Iris pigment epithelial cell (primary cell): ENCODE measurements around the gene CDH15.

Source experiments
- DNase-seq: peaks from one replicate; pipeline ENCODE4 v3.0.0-alpha.2; 2011; ENCODE audit warnings: low read depth

The CDH15 gene

DNA sequence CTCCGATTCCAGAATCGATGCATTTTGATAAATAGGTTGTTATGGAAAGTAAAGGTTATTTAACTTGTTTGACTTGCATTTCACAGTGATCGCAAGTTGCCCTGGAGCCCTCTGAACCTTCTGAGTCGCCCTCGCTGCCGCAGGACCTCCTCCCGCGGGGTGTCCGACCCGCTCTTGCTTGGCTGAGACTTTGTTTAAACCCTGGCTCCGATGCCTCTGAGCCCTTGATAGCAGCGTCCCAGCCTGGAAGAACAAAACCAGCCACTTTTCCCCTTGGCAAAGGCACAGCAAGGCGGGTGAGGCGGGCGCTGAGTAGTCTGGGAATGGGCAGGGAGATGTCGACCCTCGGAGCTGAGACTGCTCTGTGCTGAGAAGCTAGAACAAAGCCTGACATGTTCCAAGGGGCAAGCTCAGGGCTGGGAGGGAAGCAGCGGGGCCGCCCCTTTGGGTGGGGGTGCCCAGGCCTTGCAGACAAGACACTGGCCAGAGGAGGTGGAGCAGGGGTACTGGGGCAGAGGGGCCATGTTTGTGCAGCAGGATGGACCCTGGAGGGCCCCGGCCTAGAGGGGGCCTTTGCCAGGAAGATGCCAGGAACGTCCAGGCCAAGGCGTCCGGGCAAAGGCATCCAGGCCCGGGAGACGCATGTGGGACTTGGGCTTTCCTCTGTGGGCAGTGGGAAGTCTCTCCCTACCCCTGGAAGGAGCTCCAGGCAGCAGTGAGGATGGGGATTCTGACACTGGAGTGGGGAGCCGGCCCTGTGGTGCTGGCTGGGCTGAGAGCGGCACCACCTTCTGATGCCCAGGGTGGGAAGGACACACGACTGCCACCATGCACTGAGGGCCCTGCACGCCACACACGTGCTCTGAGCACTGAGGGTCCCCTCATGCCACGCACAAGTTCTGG lies 30.3 kb upstream of the CDH15 start:
- no peak for DNase-seq

DNA sequence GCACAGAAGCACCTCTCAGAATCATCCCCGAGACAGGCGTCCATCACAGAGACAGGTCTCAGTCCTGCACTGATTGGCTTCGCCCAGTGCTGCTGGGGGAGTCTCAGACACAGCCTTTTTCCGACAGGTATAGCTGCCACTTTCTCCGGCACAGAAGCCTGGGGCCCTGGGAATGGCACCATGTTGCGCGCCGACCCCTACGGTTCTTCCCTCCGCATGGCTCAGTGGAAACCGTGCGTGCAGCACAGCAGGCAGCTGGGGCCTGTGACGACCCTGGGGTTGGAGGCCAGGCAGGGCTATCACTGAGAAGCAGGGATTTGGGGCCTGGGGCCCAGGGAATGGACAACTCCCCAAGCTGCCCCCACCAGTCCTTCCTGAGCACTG lies 29.7 kb upstream of the CDH15 start:
- DNase-seq: no peak

DNA sequence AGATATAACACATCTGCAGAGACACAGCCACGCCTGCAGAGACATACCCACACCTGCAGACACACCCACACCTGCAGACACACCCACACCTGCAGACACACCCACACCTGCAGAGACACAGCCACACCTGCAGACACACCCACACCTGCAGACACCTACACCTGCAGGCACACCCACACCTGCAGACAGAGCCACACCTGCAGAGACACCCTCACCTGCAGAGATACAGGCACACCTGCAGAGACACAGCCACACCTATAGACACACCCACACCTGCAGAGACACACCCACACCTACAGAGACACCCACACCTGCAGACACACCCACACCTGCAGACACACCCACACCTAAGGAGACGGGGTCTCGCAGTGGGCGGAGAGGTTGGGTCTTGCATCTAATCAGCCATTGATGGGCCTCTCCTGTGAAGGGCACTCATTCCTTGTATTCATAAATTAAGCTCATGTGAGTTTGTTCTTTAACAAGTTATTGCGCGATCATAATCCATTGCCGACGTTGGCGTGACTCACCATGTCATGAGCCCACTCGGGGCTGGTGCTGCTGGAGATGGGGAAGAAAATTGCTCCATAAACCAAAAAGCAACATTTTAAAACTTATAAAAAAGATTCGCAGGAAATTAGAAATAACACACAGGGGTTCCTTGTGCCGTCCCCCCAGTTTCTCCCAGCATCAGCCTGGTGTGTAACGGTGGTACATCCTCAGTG lies 28.9 kb upstream of the CDH15 start:
- no peak for DNase-seq

DNA sequence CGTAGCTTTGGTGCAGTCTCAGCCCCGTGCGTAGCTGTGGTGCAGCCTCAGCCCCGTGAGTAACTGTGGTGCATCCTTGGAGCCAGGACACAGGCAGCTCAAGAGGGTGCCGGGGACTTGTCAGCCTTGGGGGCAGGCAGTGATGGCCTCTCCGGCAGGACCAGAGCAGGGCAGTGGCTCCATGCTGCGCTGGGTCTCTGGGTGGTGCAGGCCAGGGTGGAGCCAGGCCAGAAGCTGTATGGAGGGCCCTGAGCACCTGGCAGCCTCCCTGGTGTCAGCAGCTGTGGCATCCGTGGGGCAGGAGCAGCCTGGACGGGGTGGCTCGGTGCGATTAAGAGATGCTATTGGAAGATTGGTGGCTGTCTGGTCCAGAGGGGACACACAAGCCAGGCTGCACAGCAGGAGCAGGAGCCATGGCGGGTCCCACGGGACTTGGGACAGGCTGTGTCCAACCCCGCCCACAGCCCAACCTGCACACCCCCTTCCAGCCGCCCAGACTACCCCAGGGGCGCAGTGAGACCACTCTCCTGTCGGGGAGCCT lies 28.3 kb upstream of the CDH15 start:
- no peak for DNase-seq

DNA sequence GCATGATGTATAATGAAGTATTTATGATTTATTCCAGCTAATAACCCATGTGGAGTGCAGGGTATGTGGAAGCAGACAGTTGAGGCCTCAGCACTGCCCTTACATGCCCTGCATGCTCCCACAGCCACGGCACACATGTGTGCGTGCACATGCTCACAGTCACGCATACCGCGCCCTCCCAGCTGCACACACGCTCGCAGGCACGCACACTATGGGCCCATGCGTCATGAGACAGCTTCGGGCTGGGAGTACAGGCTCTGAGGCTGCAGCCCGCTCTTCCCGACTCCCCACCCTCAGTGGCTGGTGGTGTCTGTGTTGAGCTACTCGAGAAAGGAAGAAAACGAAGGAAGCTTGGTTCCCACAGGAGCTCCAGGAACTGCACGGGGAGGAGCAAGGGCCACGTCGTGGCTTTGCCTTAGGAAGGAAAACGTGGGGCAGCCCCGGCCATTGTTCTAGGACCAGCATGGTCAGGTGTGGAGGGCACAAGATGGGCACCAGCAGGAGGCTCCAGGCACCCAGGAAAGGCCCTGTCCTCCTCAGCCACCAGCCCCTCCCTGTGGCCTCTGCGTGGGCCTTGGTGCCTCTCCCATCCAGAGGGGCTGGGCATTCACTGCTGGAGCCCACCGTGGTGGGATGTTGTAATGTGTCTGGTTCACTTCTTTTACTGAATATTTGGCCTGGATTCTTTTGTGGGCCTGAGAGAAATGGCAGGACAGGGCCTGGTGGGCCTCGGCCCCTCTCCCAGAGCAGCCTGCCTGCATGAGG lies 27.5 kb upstream of the CDH15 start:
- DNase-seq: no peak

DNA sequence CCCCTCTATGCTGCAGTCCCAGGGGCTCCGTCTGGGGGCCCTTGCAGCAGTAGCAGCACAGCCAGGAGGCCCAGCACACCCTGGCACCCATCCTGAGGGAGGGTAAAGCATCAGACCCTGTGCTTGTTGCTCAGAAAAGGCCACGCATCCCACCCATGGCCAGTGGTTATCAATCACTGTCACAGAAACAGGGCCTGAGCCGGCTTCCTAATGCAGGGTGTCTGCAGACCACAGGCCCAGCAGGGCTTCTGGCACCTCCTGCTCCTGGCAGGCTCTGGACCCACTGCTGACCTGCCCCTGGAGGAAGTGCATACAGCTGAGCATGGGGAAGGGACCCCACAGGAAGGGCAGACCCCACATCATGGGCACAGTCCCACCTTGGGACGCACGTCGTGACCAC lies 26.9 kb upstream of the CDH15 start:
- DNase-seq: no peak

DNA sequence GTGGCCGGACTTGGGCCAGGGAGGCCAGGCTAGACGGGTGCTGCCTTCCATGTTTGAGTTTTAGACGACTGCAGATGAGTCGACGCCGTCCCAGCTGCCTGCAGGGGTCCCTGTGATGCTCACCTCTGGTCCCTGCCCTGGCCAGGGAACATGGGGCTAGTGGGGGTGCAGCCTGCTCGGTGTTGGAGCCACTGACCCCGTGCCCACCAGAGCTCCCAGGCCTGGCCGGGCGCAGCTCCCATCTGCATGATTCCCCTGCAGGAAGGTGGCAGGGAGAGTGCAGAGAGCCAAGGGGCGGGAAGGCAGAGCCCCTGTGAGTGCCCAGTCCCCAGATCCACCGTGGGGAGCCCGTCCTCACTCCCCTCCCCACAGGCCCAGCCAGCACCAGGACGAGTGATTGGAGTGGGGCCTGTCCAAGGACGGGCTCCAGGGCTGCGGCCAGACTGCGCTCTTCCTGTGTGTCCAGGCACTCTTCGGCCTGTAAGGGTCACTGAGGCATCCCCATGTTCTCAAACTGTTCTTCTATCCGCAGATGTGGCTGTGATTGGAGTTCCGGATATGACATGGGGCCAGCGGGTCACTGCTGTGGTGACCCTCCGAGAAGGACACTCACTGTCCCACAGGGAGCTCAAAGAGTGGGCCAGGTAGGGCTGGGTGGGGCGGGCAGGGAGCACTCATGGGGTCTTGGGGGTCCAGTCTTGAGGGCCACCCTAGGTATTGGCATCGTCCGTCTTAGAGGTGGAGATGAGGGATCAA lies 26.0 kb upstream of the CDH15 start:
- DNase-seq: no peak

DNA sequence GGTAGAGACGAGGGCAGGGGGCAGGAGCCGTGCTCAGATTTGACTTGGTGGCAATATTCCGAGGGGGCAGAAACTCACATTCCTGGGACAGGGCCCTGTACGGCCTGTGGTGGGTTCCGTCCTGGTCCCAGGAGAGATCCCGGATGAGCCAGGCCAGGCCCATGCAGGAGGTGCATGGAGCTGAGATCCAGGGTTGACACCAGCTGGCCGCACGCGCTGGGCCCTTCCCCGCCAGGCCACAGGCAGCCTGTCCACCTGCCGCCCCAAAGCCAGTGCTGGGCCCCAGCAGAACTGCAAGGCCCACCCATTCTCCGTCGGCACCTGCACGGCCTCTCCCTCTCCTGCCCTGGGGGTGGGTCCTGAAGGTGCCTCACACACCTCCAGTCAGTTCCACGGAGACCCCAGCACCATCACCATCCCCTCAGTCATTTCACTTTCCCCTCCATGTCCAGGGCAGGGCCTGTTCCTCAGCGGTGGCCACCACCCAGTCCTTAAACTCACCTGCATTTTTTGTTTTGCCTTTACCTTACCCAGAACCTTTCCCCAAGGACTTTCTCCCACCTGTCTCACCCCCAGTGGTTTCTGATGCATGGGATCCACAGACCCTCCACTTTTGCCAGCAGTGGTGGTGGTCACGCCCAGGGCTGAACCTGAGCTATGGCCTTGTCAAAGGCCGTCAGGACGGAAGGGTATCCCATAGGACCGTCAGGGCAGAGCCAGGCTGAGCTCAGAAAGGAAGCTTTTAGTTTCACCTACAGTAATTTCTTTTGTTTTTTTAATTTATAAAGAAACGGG lies 25.1 kb upstream of the CDH15 start:
- DNase-seq: no peak

DNA sequence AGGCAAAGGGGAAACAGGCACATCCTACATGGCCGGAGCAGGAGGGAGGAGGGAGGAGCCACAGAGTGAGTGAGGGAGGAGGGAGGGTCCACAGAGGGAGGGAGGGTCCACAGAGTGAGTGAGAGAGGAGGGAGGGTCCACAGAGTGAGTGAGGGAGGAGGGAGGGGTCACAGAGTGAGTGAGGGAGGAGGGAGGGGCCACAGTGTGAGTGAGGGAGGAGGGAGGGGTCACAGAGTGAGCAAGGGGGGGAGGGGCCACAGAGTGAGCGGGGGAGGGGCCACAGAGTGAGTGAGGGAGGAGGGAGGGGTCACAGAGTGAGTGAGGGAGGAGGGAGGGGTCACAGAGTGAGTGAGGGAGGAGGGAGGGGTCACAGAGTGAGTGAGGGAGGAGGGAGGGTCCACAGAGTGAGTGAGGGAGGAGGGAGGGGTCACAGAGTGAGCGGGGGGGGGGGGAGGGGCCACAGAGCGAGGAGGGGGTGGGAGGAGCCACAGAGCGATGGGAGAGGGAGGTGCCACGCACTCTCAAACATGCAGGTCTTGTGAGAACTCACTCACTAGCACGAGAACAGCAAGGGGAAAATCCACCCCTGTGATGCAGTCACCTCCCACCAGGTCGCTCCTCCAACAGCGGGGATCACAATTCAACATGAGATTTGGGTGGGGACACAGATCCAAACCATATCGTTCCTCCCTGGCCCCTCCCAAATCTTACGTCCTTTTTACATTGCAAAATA lies 24.3 kb upstream of the CDH15 start:
- DNase-seq: no peak

DNA sequence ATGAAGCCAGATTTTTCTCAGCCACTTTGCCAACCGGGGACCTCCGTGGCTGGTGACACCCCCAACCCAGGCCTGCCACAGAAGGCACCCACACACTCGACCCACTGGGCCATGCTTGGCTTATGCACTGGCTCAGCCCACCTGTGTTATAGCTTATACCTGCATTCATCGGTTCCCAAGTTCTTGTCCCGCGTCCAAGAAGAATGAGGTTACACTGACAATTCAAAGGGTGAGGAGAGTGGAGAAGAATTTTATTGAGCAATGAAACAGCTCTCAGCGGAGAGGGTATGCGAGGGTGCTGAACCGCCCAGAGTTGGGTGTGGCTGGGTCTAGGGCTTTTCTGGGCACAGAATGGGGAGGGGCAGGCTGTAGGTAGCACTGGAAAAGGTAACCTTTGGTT lies 22.2 kb upstream of the CDH15 start:
- DNase-seq: no peak

DNA sequence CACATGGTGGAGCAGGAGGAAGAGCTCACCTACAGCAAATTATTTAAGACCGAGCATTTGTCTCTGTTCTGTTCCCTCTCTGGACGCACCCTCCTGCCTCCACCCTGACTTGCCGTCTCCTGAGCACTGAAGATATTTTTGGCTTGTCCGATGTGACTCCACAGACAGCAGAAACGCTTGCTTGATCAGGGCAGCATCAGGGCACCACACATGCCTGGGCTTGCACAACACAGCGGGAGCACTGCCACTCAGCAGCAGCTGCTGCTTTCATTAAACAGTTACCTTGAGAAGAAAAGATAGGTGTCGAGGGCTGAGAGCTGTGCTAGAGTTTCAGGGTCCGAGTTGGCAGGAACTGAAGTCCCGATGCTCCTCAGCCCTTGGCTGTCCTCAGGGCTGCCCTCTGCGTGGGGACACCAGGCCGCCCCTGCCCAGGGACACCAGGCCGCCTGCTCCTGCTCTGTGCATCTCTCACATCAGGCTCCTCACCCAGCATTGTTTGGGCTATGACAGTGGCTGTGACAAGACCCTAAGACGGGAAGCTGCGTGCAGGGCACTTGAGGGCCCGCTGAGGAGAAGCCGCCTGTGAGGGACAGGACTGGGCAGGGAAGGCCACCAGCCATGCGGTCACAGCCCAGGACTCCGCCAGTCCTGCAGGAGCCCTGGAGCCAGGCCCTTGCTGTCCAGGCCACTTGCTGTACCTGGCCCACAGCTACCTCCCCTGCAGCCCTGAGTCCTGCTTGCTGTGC lies 21.3 kb upstream of the CDH15 start:
- no peak for DNase-seq

DNA sequence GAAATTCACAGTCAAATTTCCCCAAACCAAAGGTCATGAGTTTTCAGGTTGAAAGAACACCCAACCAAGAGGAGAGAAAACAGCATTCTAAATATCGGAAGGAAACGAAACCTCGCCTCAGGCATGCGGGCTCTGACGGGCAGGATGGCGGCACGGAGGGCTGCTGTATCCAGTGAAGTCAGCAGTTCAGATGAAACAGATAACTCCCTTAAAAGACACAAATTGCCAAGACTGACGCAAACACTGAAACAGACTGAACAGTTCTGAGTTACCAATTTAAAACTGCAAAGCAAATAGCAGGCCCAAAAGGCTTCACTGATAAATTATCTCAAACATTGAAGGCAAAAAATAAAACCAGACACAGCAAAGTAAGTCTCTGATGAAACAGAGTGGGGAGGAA lies 20.6 kb upstream of the CDH15 start:
- DNase-seq: no peak

DNA sequence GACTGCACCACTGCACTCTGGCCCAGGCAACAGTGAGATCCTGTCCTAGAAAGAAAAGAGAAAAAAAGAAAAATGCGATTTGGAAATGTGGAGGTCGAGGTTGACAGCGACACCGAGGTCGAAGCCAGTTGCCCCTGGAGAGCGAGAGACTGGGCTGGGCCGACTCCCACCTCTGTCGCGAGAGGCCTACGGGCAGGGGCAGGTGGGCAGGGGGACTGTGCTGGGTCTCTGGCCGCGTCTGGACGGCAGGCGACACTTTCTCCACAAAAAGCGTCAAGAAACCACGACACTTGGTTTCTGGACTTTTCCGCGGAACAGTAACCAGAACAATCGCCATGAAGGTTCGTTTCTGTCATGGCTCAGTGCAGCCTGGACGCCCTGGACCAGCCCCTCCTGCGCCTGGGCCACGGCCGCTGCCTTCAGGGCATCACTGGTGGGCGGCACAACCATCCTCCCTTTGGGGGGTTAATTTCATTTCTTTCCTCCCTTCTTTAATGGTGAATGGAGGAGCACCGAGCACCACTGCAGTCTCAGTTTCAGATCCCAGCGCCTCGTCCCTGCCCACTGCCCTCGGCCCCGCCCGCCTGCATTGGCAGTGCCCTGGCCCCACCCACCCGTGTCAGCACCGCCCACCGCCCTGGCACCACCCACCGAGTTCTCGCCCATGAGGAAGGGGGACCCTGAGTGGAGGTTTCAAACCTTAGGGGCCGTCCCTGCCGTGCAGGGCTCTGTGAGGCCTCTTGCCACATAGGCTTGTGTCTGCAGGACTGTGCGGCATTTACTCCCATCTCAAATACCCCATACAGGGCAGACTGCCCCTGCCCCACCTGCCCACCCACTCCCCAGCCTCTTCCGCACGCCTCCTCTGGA lies 18.5 kb upstream of the CDH15 start:
- no peak for DNase-seq

DNA sequence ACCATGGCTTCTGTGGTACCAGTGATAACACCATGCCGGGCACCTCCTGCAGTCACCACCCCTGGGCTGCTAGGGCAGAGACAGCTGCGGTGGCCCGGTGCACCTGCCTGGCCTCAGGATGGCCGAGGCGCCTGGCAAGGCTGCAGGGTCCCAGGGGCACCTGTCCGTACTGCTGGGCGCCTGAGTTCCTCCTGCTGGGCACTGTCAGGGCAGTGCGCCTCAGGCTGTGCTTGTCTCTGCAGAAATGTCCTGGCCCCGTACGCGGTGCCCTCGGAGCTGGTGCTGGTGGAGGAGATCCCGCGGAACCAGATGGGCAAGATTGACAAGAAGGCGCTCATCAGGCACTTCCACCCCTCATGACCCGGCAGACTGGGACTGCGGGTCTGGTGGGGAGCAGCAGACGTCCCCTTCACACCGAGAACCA lies 17.7 kb upstream of the CDH15 start:
- DNase-seq: no peak

DNA sequence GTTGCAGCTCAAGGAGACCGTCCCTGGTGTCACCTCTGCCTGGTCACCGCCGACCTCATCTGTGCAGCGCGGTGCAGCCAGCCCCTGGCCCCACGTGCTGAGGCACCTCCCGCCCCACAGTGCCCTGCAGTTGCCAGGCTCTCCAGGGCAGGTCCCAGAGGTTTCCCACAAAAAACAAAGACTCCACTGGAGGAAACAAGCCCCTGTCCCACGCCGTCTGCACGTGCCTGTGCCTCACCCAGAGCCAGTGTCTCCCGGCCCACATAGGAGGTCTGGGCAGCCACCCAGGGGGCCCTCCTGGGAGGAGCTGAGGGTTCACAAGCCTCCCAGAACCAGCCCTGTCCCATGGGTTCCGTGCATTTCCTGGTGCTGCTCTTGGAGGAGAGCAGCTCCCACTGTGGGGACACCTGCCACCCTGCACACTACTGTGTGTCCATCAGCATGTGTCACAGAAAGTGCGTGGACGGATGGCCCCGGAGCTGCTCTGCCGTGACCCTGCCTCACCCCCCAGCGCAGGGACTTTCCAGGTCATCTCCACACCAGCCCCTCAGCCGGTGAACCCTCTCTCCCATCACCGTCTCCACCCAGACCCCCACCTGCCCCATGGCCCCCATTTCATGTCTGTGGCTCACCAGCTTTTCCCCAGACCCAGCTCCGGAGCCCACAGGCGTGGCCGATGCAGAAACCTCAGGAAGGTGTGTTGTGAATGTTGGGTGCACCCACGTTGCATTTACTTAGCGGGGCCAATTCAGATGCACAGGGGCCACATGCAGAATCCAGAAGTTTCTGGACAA lies 17.0 kb upstream of the CDH15 start:
- no peak for DNase-seq

DNA sequence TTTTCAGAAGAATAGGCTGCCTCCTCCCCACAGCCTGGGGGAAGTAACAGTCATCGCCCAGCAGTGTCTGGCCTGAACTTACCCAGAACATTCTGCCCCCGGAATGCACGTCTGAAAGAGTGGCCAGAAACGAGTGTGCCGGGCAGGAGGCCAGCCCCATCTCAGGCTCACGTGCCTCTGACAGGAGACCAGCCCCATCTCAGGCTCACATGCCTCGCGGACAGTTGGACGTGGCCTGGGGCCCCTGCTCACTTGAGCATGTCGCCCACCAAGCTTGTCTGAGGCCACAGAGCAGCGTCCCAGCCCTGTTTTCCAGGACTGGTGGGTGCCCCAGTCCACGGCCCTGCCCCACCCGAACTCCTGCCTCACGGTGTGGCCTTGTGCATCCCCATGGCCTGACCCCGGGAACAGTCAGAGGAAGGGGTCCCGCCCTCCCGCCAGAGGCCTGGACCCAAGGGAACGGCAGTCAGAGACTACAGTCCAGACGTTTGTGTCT lies 16.3 kb upstream of the CDH15 start:
- peak; percentile 79 for DNase-seq
